Pulmonary artery endothelial cell (primary cell): Measurements from ENCODE around the gene UBA52. TPM values are rescaled to one million over a fixed set of nuclear protein-coding genes. Genes with fewer than 3 reads are reported as not detected.
"Not testable (repeated sequence)": the region's sequence is repeated elsewhere in the genome, so short reads cannot be mapped to it uniquely, and the experiment has no call there.

Source experiments
- DNase-seq: peaks from one replicate; pipeline ENCODE4 v3.0.0-alpha.2; 2011; ENCODE audit warnings: low read depth, low spot score
- total RNA-seq: library from RNA; depleted of rRNA; stranded (reverse); fragments of >200 nt; gene quantifications from 2 replicates; pipeline ENCODE4 v1.2.3, GENCODE V29; 2014

Gene UBA52
- total RNA-seq, 1 donor from 2014 or later: 970 TPM

DNA sequence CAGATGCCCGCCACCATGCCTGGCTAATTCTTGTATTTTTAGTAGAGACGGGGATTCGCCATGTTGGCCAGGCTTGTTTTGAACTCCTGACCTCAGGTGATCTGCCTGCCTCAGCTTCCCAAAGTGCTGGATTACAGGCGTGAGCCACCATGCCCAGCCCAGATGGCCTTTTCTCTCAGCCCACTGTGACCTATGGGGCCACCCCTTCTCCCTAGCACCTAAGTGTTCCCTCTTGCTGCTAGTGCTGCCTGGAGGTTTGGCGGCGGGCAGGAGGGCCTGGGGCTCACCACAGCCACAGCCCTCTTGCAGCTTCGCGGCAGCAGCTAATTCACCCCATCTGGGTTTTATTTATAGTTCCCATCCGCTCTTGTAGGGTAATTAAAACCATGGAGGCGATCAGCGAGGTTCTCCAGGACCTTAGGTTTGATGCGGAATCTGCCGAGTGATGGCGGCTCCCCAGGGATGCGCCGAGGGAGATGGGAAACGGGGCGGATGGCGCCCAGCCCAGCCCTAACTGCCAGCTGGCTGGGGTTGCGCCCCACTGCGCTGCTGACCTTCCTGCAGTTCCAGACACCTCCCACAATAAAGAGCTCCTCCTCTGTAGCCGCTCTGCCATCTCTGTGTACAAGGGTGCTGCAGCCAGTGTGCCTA is 20.2 kb downstream of the UBA52 start:
- no peak for DNase-seq

DNA sequence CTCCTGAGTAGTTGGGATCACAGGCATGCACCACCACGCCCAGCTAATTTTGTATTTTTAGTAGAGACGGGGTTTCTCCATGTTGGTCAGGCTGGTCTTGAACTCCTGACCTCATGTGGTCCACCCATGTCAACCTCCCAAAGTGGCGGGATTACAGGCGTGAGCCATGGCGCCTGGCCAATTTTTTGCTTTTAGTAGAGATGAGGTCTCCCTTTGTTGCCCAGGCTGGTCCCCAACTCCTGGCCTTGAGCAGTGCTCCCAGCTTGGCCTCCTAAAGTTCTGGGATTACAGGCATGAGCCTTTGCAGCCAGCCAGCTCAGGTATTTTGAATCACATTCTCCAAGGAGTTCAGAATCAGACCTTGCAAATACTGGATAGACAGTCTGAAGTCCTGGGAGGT is 21.1 kb downstream of the UBA52 start:
- not testable (repeated sequence) for DNase-seq

DNA sequence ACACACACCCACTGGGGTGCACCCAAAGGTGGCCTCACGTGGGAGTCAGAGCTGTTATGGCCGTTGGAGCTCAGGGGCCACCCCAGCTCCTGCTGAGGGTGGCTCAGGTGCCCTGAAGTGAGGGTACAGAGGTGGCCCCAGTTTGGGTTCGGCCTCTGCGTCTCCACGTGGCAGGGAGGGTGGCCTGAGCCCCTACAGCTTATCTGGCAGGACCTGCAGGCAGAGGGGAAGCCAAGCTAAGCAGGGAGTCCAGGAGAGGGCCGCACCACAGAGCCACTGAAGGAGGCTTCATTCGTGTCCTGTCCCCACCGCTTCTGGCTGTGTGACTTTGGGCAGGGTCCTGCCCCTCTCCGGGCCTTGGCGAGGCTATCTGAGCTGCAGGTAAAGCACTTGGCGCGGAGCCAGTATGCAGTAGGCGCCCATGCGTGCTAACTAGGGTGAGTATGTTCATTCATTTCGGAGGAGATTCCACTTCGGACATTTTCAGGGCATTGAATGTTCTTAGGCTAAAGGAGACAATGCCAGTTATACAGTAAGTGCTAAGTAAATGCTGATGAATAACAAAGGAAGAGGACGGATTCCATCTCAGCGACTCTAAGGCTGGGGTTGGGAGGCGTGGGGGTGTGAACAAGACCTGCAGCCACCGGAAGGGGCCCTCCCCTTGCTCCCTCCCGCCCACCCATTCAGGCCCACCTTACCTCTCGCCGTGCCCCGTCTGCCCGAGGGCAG is 21.9 kb downstream of the UBA52 start:
- no peak for DNase-seq

DNA sequence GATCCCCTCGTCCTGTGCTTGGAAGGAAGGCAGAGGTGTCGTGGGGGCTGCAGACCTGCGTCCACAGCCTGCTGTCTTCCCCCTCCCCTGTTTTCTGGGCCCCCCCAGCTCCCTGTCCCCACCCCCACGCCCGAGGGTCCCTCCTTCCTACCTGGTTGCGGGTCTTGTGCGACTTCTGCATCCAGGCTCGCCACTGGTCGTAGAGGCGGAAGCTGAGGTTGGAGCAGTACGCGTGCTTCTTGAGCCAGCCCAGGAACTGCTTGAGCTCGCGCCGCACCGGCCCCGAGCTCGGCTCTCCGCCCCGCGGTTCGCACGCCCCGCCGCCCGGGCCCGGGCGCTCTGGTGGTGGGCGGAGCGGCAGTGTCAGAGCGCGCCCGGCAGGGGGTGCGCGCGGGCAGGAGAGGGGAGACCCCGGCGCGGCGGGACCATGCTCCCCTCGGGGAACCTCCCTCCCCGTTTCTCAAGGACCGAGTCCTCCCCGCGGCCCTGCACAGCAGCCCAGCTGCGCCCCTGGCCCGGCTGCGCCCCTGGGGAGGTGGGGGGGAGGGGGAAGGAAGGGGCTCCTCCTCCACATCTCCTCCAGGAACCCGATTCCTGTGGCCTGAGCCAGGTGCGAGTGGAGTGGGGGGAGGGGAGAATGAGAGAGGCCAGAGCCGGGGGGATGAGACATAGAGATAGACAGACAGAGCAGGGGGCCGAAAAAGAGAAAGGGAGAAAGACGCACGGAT is 22.6 kb downstream of the UBA52 start:
- DNase-seq: no peak

DNA sequence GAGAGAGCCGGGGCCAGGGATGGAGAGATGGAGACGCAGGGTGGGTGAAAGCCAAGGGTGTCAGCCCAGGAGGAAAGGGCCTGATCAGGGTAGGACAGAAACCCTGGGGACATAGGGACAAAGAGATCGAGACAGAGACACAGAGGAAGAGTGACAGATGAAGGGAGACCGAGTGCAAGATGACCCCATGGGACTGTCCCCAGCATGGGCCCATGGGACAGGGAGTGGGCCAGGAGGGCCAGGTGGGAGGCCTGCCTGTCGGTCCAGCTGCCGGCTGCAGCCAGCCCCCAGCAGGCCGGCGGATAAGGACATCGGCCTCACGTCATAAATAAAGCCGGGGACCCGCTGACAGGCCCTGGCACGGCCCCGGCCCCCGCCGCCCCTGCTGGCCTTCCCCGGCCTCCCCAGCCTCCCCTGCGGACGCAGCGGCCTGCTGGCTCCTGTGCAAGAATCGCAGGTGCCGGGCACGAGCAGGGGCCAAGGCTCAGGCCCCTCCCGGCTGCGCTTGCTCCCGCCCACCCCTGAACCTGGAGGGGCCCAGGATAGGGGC is 23.2 kb downstream of the UBA52 start:
- no peak for DNase-seq

DNA sequence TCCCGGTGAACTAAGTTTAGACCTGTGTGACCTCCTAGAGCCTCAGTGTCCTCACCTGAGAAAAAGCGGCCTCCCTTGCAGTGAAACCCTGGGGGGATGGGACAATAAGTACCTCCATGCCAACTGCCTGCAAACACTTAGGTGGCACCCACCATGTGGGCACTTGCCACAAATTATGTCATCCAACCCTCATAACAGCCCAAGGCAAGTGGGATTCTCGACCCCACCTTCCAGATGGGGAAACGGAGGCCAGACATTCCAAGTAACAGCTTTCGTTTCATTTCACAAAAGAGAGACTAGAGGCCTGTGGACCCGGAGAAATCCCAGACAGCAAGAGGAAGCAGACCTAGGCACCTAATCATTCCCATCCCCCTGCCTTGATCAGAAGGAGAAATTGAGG is 23.8 kb downstream of the UBA52 start:
- no peak for DNase-seq

DNA sequence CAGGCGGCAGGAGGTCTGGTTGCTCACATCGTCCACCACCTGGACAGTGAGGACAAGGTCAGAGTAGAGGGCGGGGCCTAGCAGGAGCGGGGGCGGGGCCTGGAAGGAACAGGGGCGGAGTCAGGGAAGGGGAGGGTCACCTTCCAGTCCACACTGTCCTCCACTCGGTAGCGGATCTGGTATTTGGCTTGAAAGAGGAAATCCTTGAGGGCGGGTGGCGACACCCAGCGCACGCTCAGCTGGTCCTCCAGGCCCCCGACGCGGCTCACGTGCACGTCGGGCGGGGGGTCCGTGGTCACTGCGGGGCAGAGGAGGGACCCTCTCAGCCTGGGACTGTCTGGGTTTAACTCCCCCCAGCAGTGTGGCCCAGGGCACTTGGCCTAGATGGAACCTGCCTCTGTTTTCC is 25.1 kb downstream of the UBA52 start:
- DNase-seq: no peak

DNA sequence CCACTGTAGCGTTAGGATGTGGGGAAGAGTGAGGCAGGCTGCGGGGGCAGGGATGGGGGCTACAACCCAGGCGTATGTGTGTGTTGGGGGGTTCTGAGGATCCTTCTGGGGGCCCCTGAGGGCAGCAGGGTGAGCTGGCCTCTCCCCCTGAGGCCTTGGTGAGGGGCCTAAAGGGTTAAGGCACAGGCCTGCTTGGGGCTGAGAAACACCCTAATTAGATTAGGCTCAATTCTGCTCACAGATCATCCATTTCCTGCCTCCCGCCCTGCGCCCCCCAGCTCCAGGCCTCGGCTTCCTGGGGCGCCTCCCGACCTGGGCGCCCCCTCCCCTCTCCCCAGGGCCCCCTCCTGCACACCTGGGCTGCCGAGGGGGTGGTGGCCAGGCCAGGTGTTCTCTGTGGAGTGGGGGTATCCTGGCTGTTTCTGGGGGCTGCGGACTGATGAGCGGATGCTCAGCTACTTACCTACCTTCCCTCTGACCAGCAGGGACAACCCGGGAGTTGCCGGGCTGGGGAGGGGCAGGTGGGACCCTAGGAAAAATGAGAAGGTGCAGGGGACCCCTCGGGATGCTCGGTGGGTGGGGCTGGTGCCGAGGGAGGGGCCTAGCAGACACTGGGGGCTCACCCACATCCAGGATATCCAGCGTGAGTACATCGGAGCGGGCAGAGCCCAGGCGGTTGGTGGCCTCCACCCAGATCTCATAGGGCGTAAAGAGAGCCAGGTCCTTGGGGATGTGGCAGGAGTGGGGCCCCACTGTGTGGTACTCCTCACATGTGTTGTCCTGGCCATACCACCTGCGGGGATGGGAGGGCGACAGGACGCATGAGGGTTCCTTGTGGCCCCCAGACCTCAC is 26.4 kb downstream of the UBA52 start:
- no peak for DNase-seq

DNA sequence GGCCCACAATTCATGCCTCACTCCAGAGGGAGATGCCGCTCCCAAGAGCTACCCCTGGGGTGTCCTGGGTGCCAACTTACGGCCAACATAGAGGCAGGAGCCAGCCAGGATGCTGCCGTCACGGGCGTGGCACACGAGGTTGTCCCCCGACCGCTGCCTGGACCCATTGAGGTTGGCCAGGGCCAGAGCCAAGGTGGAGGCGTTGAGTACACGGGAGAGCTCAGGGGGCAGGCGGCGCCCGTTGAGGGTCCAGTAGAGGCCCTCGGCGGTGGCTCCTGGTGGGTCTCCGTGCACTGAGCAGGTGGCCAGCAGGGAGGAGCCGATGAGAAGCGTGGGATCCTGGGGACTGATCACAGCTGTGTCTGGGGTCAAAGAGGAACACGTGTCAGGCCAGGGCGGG is 27.8 kb downstream of the UBA52 start:
- no peak for DNase-seq

DNA sequence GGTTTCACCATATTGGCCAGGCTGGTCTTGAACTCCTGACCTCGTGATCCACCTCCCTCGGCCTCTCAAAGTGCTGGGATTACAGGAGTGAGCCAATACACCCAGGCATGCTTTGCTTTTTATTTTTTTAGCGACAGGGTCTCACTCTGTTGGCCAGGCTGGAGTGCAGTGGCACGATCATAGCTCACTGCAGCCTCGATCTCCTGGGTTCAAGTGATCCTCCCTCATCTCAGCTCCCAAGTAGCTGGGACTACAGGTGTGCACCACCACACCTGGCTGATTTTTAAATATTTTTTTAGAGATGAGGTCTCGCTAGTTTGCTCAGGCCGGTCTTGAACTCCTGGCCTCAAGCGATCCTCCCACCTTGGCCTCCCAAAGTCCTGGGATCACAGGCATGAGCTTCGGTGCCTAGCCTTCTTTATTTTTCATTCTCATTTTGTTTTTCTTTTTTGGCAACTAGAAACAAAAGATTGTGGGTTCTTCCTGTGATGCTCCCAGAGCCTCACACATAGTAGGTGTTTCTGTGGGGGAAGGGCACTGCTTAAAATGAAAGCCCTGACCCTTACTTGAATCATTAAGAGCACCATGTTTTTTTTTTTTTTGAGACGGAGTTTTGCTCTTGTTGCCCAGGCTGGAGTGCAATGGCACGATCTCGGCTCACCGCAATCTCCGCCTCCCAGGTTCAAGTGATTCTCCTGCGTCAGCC is 29.2 kb downstream of the UBA52 start:
- DNase-seq: not testable (repeated sequence)

DNA sequence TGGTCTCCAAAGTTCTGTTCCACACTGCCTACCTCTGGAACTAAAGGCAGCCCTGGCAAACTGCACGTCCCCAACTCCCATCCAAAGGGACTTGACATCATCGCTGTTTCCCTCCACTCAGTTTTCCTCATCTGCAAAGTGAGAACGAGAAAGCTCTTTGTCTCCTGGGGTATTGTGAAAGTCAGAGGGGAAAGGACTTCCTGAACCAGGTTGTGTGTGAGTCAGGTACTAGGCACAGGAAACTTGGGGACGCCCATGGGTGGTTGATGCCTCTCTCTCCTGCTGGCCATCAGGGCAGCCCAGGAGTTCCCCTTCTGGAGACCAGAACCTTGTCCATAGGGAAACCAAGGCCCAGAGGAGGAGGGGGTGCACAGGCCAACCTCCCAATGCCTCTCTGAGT is 30.2 kb downstream of the UBA52 start:
- no peak for DNase-seq

DNA sequence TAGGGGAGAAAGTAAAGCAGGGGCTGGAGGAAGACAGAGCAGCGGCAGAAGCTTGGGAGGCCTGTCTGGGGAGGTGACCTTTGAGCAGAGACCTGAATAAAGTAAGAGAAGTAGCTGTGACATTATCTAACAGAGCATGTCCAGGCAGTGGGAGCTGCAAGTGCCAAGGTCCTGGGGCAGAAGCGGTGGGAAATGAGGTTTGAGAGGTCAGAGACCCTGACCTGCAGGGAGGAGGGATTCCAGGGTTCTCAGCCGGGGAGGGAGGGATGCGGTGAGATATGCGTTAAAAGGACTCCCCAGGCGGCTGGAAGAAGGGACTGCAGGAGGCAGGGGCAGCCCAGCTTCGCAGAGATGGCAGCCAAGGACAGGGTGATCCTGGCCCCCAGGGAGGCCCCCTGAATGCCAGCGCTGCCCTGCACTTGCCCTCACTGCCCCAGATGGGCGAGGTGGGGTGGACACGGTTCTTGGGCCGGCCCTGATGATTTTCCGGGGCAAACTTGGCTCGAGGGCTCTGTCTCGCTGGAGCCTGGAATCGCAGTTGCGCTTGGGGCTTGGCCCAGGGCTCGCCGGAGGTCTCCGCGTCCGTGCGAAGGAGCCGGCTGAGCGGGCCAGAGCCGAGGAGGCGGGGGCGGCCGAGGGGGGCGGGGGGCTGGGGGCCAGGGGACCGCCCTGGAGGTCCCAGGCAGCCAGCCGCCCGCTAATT is 31.7 kb downstream of the UBA52 start:
- no peak for DNase-seq

DNA sequence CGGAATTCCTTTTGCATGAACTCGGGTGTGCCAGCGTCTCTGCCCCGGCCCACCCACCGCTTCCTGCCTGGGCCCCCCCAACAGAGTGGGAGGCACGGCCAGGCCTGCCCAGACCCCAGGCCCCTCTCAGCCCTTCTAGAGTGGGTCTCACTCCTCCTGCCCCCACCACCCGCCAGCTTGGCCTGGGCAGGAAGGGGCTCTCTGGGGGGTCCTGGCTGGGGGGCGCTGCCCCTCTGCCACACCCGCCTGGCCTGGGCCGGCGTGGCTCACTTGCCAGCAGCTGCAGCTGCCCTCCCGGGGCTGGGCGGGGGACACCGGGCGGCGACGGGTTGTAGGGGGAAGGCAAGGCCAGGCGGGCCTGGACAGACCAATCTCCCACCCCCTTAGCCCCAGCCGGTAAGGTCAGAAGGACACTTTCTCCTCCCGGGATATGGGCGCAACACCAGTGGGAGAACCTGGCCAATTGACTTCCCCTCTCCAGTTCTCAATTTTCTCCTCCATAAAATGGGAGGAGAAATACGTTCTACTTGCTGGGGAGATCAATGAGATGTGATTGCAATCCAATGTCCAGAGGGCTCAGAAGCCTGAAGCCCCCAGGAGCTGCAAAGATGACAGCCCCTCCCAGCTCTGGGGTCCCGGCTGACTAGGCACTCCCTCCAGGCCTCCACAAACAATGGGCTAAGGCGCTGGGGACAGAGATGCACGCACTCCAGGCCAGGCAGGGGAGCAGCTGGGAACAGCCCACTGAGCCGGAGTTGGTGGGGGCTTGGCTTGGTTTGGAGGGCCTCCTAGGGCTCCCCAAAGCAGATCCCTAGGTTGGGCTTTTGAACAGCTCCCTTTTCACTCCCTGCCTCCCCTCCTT is 32.5 kb downstream of the UBA52 start:
- DNase-seq: no peak

DNA sequence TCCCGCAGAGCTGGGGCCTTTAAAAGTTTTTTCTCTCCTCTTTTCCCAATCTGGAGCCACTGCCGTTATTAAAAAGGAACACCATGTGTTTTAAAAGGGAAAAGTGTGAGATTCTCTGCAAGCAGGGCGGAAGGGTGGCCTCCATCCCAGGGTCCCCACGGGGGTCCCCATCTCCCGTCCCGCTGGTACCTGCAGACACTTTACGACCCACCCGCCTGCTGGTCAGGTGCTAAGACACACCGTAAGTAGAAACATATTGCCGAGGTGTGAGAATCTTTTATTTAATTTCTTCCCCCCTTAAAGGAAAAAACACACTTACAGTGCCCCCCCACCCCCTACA is 33.1 kb downstream of the UBA52 start:
- DNase-seq: no peak

DNA sequence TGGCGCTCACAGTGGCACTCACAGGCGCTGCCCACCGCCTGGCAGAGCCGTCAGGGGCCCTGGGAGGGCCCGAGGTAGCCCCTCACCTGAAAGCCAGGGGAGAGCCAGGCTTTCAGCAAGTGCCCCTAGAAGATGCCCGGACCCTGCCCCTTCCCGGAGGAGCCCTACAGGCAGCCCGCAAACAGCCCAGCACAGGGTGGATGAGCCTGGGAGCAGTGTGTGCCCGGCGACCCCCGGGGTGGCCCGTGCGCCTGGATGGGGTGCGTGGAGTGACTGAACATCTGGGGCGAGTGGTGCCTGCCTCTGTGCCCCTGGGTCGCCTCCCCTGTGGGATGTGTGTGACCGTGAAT is 33.5 kb downstream of the UBA52 start:
- DNase-seq: no peak

DNA sequence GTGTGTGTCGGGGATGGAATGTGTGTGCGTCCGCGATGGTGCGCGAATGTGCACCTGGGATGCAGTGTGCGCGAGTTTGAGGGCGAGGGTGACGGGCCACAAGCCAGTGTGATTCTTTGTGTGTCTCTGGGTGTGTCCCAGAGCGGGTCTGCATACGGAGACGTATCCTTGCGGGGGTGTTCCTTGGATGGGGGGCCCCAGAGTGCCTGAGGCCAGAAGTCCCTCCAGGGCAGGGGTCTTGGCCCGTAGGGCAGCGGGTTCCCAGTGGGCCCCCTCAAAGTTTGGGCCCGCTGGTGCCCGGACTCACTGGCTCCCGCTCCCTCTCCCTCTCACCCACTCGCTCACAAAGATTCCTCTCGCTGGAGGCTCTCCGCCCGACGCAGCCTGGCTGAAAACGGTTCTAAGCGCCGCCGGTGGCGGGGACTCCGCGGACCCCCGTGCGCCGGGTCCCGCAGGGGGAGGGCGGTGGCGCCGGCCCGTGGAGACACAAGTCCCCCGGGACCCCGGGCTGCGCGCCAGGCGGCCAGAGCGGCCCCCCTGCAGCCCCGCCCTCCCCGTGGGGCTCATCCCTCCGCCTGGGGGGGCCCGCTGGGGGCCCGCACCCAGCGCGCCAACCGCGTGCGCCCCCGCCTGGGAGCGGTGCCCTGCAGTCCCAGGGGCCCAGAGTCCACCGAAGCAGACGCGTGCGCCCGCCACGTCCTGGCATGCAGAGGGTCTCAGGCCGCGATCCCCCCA is 34.1 kb downstream of the UBA52 start:
- DNase-seq: no peak

DNA sequence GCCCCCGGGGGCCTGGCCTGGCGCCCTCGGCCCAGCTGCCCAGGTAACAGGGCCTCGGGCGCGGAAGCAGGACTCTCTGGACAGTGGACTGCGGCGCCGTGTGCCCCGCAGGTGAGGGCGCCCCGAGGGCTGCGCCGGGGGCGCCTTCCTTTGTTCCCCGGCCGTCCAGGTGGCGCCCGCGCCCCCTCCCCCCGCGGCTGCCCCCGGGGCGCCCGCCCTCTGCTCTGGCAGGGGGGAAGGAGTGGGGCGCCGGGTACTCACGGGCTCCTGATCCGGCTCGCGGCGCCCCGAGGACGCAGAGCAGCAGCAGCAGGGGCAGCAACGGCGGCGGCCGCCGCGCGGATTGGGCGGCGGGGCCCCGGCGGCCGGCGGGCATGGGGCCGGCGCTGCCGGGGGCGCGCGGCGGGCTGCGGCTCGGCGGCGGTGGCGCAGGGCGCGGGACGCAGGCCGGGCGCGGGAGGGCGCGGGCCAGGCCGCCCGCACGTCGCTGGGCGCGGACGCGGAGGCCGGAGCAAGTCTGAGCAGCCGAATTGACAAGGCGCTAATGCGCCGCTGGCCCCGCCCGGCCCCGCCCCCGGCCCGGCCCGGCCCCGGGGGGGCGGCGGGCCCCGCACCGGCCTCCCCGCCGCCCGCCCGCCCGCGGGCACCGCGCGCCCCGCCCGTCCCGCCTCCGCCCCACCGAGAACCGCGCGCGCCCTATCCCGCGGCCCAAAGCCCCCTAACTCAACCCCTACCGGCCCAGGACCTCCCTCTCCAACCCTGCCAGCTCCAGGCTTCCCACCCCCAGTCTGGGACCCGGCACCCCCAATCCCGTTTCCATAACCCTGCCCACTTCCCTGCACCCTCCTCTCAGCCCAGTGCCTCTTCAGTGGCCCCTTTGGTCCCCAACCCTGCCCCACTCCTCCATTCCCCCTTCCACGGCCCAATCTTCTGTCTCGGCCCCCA is 34.9 kb downstream of the UBA52 start, which contains the start of gene CRLF1:
TSS of gene CRLF1 (minus strand) at position 519 of the 945 bp plus-strand sequence. CDS start at position 376, 143 bp downstream.
- no peak for DNase-seq
